Measurements from ENCODE around the gene BLM.

- no peak for TF ChIP-seq EZH2 (IDR thresholded peaks at IDR 0.05; ENCODE audit: low read length)
- TF ChIP-seq, protein P1, sequence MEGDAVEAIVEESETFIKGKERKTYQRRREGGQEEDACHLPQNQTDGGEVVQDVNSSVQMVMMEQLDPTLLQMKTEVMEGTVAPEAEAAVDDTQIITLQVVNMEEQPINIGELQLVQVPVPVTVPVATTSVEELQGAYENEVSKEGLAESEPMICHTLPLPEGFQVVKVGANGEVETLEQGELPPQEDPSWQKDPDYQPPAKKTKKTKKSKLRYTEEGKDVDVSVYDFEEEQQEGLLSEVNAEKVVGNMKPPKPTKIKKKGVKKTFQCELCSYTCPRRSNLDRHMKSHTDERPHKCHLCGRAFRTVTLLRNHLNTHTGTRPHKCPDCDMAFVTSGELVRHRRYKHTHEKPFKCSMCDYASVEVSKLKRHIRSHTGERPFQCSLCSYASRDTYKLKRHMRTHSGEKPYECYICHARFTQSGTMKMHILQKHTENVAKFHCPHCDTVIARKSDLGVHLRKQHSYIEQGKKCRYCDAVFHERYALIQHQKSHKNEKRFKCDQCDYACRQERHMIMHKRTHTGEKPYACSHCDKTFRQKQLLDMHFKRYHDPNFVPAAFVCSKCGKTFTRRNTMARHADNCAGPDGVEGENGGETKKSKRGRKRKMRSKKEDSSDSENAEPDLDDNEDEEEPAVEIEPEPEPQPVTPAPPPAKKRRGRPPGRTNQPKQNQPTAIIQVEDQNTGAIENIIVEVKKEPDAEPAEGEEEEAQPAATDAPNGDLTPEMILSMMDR (optimal IDR thresholded peaks at IDR 0.05 in 1 of 3, IDR thresholded peaks at IDR 0.05 in 1 of 3, conservative IDR thresholded peaks at IDR 0.05 in 1 of 3; ENCODE audit: extremely low read depth in 1 of 3, insufficient read depth in 2 of 3, low read length in 3 of 3), result no peak
Measured at GRCh38 chr15:90826886-90827435, 109.8 kb downstream of the BLM start.

Measured in keratinocyte (primary cell).